NCI-H2029 (cell line): Measurements from ENCODE around the gene COL5A1.
"Not testable (repeated sequence)": the region's sequence is repeated elsewhere in the genome, so short reads cannot be mapped to it uniquely, and the experiment has no call there.

ENCODE experiments used
- DNase-seq: peaks from one replicate; lab custom pipeline; 2025; lab: John Stamatoyannopoulos, UW

Gene COL5A1

GRCh38 chr9:134657666-134658377, 16.2 kb downstream of the COL5A1 start:
- no peak for DNase-seq

DNA sequence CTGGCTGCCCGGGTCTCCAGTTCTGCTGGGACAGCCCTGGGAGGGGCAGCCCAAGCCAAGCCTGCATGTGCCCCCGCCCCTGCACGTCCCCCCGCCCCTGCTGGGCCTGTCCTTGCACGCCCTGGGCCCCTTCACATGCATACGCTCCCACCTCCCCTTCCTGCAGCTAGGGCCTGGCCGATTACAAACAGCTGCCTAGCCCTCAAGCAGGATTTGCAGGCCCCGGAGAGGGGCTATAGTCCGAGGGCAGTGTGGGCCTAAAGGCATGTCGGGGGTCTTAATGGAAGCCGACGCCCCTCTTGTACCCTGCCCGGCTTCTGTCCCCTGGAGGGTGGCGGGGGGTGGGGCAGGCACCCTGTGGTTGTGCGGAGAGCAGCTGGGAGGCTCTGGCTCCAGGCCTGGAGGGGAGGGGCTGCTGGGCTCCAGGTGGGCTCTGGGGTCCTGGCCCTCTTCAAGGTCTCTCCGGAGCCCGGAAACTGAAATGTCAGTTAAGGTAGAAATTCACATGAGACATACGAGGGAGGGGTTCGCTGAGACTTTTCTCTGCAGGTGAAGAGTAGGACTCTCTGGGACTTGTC, 16.9 kb downstream of the COL5A1 start:
- no peak for DNase-seq

DNA sequence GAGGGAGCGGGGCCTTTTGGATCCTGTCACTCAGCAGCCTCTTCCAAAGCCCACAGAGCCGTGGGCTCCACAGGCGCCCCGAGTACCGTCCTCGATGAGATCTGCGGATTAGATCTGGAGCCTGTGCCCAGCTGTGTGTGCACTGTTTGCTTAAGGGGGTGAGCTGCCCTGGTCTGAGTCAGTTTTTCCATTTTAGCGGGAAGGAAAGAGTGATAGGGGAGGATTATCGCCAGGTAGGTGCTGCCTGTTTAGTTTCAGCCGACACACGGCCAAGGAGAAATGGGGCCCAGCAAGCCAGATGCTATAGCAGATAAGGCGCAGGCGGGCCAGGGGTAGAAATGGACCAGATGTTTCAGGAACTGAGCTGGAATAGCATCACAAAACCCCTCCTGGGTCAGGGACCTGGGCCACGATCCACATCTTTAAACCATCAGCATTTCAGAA, 18.1 kb downstream of the COL5A1 start:
- DNase-seq: no peak

- no peak for DNase-seq
Measured at GRCh38 chr9:134660407-134660806, 18.8 kb downstream of the COL5A1 start.

DNA sequence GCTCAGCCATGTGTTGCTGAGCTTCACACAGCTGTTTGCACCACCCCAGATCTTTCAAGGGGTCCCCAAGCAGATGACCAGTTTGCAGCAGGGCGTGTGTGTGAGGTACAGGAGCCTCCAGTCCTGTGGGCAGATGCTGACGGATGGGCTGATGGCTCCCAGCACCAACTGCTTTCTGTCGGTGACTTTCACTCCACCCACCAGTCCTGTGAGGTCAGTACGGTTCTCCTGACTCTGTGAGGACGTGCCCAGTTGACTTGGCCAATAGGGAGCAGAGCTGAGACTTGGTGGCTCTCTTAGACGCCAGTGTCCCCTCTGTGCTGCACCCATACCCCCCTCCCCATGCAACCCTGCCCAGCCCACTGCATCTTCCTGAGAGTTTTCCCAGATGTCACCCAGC, 19.7 kb downstream of the COL5A1 start:
- no peak for DNase-seq

- no peak for DNase-seq
Measured at GRCh38 chr9:134661791-134662142, 20.2 kb downstream of the COL5A1 start.

- DNase-seq: no peak
Measured at GRCh38 chr9:134662143-134662876, 20.7 kb downstream of the COL5A1 start.

GRCh38 chr9:134663084-134663483, 21.5 kb downstream of the COL5A1 start:
- DNase-seq: no peak

DNA sequence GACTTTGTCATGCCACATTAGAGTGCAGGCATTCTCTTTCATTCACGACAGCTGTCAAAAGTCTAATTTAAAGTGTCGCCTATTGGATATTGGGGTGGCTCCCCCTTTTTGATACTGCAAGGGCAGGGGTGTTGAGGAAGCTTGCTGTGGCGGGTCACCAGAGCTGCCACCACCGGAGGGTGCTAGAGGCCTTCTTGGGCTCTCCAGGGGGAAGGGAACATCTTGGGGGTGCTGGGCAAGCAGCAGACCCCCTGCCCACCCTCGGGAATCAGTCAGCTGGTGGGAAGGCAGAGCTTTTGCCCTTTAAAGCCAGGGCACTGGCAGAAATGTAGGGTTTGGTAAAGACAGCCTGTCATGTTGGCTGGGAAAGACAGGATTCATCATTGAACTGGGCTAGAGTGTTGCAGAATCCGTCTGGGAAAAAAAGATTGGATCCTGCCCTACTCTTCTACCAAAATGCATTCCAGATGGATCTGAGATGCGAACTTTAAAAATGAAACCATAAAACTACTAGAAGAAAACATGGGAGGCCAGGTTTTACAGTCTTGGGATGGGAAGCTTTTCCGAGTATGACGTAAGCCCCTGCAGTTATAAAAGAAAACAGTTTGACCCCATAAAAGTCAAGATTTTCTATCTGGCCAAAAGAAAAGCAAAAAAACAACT, 22.3 kb downstream of the COL5A1 start:
- DNase-seq: no peak

GRCh38 chr9:134664446-134664845, 22.8 kb downstream of the COL5A1 start:
- DNase-seq: no peak

GRCh38 chr9:134666208-134666607, 24.6 kb downstream of the COL5A1 start:
- no peak for DNase-seq

DNA sequence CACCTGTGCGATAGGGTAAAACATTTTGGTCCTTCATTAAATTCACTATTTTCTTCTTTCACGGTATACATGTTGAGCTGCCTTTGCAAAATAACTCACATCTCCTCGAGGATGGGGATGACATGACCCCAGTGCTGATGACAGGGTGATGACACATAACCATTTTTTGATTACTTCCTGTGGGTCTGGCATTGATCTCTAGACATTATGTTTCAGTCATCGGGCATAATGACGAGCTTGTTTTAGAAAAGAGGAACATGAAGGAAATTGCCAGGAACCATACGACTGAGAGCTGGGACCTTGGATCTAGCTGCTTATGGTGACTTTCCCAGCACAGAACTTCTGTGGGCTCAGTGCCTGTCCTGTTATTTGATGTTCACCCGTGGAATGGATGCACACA, 25.2 kb downstream of the COL5A1 start:
- DNase-seq: no peak

DNA sequence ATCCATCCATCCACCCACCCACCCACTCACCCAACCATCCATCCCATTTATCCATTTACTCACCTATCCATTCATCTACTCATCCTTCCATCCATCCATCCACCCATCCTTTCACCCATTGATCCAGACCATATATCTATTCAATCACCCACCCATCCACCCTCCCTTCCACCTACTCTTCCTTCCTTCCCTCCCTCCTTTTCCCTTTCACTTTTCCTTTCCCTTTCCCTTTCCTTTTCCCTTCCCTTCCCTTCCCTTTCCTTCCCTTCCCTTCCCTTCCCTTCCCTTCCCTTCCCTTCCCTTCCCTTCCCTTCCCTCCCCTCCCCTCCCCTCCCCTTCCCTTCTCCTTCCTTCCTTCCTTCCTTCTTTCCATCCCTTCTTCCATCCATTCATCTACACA, 27.4 kb downstream of the COL5A1 start:
- not testable (repeated sequence) for DNase-seq

DNA sequence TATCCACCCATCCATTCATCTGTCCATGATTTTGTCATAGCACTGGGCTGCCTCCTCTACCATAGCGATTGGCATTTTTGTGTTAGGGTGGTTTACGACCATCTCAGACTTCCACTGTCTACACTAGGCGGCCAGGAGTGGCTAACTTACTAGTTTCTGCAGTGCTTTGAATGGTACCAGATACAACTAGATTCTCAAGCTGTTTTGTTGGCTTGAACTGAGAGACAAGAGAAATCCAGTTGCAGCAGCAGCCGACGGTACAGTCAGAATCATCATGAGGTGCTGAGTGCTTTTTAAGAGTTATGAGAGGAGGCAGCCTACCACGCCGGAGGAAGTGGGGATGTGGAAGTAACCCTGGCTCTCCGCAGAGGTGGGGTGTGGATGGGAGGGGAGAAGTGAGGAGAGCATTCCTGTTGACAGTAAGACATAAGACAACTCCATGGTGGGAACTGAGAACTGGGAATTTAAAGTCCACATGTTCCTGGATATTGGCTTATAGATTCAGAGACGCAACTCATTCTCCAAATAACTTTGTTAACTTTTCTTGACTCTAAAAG, 27.9 kb downstream of the COL5A1 start:
- DNase-seq: no peak

- DNase-seq: no peak
Measured at GRCh38 chr9:134670042-134670525, 28.5 kb downstream of the COL5A1 start.

DNA sequence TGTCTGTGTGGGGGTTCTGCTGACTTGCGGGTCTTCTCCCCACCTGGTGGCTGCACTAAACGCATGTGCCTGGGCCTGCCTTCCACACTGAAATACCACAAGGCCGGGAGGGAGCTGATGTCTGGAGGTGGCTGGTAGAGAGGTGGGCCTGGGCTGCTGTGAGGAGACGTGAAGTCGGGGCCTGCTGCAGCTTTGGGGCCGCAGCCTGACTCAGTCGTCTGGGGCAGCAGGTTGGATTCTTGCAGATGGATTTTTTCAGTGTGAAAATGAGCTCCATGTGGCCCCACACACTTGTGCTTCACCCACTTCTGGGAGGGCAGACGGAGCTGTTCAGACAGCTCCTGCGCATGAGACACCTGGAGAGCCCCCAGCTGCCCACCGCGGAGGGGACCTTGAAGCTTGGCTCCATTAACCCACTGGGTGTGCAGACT, 29.3 kb downstream of the COL5A1 start:
- no peak for DNase-seq

DNA sequence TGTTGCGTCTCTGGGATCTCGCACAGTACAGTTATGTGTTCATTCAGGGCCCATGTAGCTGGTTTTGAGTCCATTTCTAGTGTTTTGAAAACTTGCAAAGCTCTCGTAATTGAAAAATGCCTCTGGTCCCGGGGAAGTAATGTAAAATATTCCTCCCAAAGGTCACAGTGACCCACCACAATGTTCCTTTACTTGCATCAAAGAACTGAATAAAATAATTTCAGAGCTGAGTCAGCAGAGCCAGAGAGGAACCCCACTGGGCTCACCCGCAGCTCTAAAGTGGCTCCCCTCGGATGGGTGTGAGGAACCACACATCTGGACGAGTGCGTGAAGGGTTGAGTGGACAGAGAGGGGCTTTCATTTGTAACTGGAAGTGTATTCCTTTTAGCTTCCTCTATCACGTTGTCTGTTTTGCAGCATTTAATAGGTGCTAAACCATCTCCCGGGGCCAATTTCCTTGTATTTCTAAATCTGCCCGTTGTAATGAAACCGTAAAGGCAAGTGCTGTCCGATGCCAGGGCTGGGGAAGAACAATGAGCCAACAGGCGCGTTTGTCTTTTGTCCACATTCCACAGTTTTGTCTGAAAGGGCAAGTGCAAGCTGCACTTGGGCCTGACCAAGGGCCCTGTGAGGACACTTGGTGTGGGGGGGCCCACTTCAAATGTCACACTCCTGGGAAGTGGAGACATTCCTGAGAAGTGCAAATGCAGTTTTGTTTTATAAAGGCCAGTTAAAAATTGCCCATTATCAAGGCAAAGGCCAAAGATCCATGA, 29.9 kb downstream of the COL5A1 start:
- DNase-seq: no peak

- DNase-seq: no peak
Measured at GRCh38 chr9:134676361-134676760, 34.8 kb downstream of the COL5A1 start.

DNA sequence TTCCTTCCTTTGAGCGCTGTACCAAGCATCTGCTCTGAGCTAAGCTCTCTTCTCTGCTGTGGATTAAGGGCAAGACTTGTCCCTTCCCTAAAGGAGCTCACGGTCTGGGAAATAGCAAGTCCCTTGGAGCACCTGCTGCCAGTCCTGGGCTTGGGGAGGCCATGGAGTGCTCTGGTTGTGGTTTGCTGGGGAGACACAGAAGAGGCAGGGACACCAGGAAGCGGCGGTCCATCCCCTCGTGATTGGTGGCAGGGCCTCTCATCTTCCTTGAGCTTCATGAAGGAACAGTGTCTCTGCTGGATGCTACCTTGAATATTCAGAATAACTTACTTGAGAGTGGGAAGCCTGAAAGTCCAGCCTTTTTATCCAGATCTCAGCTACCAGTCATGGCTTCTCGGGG, 35.3 kb downstream of the COL5A1 start:
- DNase-seq: no peak

DNA sequence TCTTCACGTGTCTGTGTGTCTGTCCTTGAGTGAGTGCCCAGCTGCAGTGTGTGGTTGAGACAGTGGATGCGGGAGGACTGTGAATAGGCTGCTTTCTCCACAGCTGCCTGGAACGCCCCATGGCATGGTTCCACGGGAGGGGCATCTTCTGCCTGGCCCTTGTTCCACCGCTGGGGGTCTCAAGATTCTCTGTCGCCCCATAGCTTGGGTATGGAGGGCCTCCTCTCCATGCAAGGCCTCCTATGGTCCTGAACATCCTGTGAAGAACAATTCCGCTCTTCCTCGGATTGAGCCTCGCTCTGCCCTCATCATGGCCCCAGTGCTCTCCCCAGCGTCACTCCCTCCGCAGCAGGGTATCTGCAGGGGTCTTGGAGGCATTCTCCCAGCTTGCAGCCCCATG, 36.1 kb downstream of the COL5A1 start:
- no peak for DNase-seq

GRCh38 chr9:134678206-134678605, 36.6 kb downstream of the COL5A1 start:
- DNase-seq: no peak
